Measurements from ENCODE around the gene HECTD2.
"Not testable (repeated sequence)": the region's sequence is repeated elsewhere in the genome, so short reads cannot be mapped to it uniquely, and the experiment has no call there.

Gene HECTD2

DNA sequence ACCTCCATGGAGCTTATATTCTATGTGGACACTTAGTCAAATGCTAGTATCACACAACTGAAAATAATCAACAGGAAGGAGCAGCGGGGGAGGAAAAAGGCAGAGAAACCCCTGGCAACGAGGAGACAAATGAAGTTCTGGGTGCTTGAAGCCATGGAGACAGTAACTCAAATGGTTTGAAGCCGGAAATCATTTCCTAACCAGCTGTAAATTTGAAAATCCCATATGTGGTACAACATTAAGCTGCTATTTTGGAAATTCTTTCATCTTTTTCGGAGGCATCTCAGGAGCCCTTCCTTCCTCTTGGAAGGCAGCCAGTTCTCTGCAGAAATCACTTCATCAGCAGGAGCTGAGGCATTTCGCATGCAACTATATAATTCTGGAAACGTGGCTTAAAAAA is 131.3 kb downstream of the HECTD2 start:
- DNase-seq = no peak

DNA sequence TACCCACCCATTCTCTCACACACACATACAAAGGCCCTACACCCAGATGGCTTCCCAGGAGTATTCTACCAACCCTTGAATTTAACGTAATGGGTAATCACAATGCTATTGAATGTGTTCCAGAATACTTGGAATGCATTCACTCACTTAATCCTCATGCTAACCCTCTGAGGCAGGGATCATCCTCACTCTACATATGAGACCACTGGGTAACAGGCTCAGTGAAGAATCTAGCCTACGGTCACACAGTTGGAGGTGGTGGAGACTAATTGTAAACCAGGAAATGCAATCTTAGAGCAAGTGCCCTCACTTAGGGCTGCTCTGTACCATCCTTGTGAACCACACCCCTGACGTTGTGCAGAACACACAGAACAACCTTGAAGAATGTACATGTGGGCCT is 135.2 kb downstream of the HECTD2 start:
- DNase-seq = no peak

DNA sequence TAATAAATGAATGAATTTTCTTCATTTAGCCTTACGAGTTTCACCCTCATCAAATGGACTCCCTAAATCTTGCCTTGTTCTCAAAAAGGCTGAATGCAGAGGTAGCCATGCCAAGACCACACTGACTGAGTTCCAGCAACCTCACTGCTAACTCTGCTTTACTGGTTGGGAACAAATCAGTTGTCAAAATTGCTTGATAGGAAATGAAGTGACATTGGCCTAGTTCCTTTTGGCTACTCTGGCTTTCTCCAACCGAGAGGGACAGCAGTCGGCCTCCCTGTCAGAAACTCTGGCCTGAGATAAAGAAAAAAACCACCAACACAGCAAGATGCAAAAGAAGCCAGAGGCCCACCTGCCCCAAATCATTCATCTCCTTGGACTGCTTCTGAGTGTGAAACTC is 135.7 kb downstream of the HECTD2 start:
- DNase-seq = no peak

DNA sequence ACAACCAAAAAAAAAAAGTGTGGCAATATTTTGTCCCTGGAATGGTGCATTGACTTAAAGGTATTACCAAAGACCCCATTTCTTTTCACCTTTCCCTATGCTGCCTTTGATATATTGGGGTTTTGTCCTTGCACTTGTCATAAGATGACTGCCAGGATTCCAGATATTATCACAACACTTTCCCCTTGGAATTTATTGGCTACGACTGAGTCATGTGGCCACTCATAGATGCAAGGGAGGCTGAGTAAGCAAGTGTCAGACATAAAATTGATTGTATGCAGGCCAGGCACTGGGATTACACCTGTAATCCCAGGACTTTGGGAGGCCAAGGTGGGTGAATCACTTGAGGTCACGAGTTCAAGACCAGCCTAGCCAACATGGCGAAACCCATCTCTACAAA is 139.1 kb downstream of the HECTD2 start:
- DNase-seq = no peak

DNA sequence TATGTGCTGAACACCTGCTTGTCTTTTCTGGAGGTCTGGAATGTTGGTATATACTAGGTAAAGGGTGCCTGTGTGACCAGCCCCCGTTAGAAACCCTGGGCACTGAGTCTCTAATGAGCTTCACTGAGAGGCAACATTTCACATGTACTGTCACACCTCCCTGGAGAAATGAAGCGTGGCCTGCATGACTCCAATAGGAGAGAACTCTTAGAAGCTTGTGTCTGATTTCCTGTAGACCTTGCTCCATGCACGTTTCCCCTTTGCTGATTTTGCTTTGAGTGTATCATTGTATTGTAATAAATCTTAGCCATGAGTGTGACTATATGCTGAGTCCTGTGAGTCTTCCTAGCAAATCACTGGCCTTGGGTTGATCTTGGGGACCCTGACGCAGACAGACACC is 139.9 kb downstream of the HECTD2 start:
- DNase-seq = no peak

DNA sequence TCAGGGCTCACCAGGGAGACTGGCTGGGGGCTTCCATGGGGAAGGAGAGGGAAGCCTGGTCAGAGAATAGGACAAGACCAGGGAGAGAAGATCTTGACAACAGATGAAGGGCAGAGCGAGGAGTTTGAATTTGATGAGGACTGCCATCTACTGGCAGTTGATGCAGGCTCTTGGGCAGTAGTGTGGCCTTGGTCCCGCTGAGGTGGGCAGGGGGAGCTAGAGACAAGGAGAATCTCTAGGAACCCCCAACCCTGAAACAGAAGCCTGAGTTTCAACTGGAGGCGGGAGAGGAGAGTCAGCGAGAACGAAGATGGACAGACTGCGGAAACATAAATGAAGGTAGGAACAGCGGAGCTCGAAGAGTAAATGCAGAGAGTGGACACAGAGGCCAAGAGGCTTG is 141.7 kb downstream of the HECTD2 start:
- DNase-seq = no peak

DNA sequence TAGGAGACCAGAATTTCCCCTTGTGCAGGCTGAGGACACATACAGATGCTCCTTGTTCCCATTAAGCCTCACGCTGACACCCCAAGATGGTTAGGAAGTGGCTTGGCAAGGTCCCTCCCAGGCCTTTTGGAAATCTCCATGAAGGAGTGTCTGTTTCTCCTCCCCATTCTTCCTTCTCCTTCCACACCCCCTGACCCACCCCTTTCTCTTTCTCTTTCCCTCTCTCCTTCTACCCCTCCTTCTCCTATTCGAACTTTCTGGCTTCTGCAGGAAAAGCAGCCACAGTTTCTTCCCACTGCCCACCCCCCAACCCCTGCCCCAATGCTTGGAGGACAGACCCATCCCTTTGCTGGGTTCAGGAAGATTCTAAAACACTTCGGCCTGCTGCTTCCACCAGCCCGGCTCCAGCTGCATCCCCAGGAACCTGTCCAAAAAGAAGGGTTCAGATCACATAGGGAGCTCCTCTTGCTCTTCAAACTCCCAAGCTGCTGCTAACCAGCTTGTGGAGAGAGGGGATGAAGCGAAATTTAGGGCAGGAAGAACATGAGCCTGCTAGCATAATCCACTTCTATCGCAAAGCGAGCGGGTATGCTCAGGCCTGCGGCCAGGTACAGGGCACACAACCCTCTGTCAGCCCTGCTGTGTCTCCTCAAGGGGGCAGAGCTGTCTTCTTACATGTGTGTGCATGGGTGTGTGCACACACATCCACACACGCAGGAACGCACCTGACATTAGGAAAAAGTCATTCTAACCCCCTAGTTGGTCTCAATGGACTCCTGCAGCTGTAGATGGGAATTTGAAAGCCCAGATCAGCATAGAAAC is 142.3 kb downstream of the HECTD2 start:
- no peak for DNase-seq

DNA sequence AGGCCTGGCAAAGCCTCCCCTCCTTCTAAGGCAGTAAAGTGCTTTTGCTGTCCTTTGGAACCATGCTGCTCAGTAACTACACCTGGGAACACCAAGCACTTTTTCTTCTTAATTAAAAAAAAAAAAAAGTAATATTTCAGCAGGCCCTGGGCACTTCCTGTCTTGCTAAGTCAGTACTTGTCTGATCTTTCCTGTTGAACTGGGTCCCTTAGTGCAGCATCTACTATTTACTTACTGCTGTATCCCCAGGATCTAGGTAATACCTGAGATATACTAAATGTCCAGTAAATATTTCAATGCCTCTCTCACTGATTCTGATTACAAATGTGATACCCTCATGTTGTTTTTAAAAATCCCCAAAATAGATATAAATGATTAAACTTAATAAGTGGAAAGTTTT is 145.3 kb downstream of the HECTD2 start:
- DNase-seq = no peak

DNA sequence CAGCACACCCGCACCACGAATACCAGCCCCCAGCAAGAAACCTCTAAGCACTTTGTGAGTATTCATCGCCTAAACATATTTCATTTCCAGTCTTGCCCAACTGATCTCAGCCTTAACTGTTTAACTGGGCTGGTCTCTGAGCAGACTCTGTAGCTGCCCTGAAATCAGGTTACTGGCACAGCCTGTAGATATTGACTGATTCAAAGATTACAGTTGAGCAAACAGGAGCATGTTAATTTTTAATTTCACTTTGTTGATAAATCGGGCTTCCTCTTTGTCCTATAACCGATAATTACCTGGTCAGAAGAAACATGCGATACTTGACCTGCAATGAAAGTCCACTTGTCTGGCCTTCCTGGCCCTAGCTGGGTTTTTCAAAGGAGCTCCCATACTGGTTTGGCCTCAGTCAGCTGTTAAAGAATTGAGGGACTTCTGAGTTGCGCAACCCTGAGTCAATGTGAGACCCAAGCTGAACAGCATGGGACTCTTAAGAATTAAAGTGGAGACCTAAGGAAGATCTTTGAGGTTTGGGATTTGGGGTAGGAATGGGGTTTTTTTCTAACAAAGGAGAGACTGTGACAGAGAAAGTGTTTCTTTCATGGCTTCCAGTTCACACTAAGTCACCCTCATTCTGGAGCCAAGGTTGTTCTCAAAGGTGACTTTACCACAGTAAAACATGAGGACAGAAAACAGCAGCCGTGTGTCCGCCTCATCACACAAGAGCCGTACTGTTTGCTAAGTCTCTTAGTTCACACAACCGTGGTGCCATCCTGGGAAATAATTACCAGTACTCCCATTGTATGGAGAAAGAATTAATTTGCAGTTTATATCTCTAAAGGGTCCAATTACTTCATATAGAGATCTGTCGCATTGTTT is 146.8 kb downstream of the HECTD2 start:
- no peak for DNase-seq

DNA sequence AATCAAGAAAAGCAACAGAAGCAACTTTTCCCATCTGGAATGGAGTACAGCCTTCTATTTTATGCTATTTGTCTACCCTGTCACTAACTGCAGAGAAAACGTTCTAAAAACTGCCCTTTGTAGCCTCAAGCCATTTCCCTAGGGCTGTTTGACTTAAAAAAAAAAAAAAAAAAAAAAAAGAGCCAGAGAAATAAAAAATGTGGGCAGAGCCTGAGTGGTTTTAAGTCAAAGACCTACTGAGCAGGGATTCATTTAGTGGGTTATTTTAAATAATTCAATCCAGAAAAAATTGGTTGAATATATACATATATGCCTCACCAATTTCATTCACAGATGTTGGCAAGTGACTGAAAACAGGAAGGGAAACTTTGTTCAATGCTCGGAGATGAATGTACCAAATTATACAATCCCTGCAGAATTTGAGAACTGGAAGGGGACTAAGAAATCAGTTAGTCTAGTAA is 147.5 kb downstream of the HECTD2 start:
- no peak for DNase-seq

DNA sequence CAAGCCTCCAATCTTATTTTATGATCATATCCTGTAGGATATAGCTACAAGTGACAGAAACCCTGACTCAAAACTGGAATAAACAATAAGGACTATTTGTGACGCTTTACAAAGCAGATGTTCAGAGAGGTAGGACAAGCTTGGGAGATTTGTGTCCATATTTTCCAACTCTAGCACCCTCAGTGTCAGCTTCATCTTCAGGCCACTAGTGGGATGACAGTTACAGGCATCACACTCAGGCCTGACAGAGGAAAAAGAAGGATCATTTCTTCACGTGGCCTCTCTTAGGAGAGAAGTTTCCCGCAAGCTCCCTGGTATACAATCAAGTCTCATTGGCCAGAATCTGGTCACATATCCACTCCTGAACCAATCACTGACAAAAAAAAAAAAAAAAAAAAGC is 148.3 kb downstream of the HECTD2 start:
- DNase-seq = no peak

DNA sequence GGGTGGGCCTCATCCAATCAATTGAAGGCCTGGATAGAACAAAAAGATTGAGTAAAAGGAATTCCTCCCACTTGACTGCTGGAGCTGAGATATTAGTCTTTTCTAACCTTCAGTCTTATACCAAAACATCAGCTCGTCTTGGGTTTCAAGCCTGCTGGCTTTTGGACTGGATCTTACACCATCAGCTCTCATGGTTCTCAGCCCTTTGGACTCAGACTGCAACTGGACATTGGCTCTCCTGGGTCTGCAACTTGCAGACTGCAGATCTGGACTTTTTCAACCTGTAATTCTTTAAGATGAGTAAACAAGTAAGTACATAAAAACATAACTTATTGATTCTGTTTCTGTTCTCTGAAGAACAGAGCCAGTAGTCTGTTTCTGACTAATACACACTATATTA is 149.0 kb downstream of the HECTD2 start:
- DNase-seq = no peak

DNA sequence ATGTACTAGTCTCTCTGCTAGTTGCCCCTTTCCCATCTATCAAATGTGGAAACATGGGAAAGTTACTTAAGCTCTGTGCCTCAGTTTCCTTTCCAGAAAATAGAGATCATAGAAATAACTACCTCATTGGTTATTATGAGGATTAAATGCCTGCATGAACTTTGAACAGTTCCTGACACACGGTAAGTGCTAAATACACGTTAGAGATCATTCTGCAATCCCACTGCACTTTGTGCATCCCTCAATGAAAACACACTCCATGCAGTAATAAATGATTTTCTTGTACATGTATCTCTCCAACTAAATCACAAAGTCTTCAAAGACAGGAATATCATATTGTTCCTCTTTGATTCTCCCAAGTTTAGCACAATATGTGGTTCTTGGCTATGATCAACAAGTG is 149.6 kb downstream of the HECTD2 start:
- DNase-seq = no peak

DNA sequence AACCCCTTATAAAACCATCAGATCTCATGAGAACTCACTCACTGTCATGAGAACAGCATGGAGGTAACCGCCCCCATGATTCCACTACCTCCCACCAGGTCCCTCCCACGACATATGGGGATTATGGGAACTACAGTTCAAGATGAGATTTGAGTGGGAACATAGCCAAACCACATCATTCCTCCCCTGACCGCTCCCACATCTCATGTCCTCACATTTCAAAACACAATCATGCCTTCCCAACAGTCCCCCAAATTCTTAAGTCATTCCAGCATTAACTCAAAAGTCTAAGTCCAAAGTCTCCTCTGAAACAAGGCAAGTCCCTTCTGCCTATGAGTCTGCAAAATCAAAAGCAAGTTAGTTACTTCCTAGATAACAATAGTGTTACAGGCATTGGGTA is 150.7 kb downstream of the HECTD2 start:
- DNase-seq = not testable (repeated sequence)

DNA sequence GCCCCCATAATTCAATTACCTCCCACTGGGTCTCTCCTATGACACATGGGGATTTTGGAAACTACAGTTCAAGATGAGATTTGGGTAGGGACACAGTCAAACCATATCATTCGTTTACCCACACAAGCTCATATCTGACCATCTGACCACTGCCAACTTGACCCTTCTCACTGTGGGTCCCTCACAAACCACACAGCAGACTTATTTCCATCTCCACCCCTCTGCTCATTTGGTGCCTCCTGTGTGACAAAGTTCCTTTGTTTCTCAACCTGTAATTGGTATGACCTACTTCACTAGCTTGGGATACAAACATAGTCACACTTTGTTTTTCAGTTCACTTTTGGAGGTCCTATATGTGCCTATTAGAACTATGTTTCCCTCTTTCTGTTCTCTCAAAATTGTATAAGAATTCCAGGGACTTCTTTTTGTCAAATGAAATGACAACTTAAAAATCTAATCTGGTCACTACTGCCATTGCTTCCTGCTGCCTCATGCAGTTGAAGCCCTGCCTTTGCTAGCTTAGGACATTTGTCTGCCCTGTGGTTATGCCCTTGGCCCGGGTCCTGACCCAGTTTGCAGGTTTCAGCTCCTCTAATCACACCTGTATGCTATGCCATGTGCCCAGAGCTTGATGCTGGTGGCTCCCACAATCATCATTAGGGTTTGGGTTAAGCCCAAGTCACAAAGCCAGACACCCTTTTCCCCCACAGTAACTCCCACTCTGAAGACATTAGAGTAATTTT is 152.9 kb downstream of the HECTD2 start:
- DNase-seq = no peak

DNA sequence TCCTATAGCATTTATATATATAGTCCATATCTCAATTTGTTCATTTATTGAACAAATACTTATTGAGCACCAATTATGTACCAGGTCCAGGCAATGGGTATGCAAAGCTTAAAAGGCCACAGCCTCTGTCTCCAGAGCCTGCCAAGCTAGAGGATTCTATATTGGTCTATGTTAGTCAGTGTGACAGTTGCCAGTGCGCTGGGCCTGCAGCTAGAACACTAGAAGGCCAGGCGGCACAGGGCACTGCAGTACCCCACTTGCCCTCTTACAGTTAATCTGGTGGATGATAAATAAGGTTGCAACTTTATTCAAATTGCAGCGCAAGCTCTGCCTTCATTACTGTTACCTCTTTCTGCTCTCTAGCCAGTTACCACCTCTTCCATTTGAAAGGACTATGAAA is 153.9 kb downstream of the HECTD2 start:
- DNase-seq = no peak
